WTC11 (cell line): Measurements from ENCODE around the gene NRXN3.

ENCODE experiments used
- CBFB ChIP-seq: sonication (generic); formaldehyde crosslinking; IDR thresholded peaks from 2 replicates; pipeline ENCODE4 v1.8.1; 2022; ENCODE audit warnings: mild to moderate bottlenecking, low read depth, missing genetic modification reagents
- ETV6 ChIP-seq: sonication (generic); formaldehyde crosslinking; IDR thresholded peaks from 2 replicates; pipeline ENCODE4 v1.8.1; 2022; ENCODE audit warnings: mild to moderate bottlenecking, missing genetic modification reagents
- HMGA2 ChIP-seq: fragments of 250-450 bp; sonication (Bioruptor Pico); IDR thresholded peaks from 2 replicates; pipeline ENCODE4 v1.4.0; 2021; ENCODE audit warnings: mild to moderate bottlenecking, moderate library complexity
- JAZF1 ChIP-seq: fragments of 250-450 bp; sonication (Bioruptor Pico); IDR thresholded peaks from 2 replicates; pipeline ENCODE4 v1.9.0; 2021; ENCODE audit warnings: moderate library complexity, mild to moderate bottlenecking, inconsistent platforms
- MXD4 ChIP-seq: fragments of 250-450 bp; sonication (Bioruptor Pico); IDR thresholded peaks from 2 replicates; pipeline ENCODE4 v1.8.0; 2021; ENCODE audit warnings: mild to moderate bottlenecking, moderate library complexity, borderline replicate concordance
- RELA ChIP-seq: sonication (generic); formaldehyde crosslinking; IDR thresholded peaks from 2 replicates; pipeline ENCODE4 v1.8.1; 2022; ENCODE audit warnings: missing genetic modification reagents, mild to moderate bottlenecking, borderline replicate concordance
- SMAD3 ChIP-seq: sonication (generic); formaldehyde crosslinking; IDR thresholded peaks from 2 replicates; pipeline ENCODE4 v1.8.0; 2022; ENCODE audit warnings: missing genetic modification reagents, mild to moderate bottlenecking, borderline replicate concordance
- SP1 ChIP-seq: sonication (generic); formaldehyde crosslinking; conservative IDR thresholded peaks from 2 replicates; pipeline ENCODE4 v1.8.1; 2022; ENCODE audit warnings: missing genetic modification reagents
- TF ChIP-seq, protein P1 (sequence below): sonication (generic); formaldehyde crosslinking; IDR thresholded peaks from 2 replicates; pipeline ENCODE4 v1.8.1; 2022; ENCODE audit warnings: low read depth, mild to moderate bottlenecking, moderate library complexity, missing genetic modification reagents, borderline replicate concordance
- TF ChIP-seq, protein P2 (sequence below): sonication (generic); formaldehyde crosslinking; IDR thresholded peaks from 2 replicates; pipeline ENCODE4 v1.8.0; 2022; ENCODE audit warnings: missing genetic modification reagents
- TF ChIP-seq, protein P3 (sequence below): fragments of 200-600 bp; IDR thresholded peaks from 2 replicates; pipeline ENCODE4 v1.8.0; 2022; ENCODE audit warnings: antibody characterized with exemption
- TF ChIP-seq, protein P4 (sequence below): sonication (generic); formaldehyde crosslinking; IDR thresholded peaks from 2 replicates; pipeline ENCODE4 v1.8.1; 2023; ENCODE audit warnings: mild to moderate bottlenecking, missing genetic modification reagents, moderate library complexity

DNA sequence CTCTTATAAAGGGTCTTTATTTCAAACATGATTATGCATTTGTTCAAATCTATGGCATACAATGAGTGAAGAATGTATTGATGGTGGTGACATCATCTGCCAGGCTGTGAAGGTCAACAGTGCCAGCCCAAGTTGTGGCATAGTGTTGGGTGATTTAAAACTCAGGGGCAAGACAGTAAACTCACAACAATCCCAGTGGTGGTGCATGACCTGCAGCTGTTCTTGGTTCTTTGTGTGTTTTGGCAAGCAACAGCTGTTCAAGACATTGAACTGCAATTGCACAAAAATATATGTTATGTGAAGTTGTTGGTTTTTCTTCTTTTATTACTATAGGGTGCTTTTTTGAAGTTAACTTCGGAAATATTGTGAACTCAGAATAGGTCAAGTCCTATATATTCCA lies 851.6 kb downstream of the NRXN3 start:
- TF ChIP-seq ETV6, result no peak
- no peak for TF ChIP-seq CBFB (CRISPR knock-in tag)
- TF ChIP-seq RELA (CRISPR knock-in tag), result no peak
- no peak for TF ChIP-seq HMGA2
- TF ChIP-seq, protein P1, sequence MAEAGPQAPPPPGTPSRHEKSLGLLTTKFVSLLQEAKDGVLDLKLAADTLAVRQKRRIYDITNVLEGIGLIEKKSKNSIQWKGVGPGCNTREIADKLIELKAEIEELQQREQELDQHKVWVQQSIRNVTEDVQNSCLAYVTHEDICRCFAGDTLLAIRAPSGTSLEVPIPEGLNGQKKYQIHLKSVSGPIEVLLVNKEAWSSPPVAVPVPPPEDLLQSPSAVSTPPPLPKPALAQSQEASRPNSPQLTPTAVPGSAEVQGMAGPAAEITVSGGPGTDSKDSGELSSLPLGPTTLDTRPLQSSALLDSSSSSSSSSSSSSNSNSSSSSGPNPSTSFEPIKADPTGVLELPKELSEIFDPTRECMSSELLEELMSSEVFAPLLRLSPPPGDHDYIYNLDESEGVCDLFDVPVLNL, result no peak
- TF ChIP-seq SMAD3 (CRISPR knock-in tag), result no peak
- TF ChIP-seq, protein P2, sequence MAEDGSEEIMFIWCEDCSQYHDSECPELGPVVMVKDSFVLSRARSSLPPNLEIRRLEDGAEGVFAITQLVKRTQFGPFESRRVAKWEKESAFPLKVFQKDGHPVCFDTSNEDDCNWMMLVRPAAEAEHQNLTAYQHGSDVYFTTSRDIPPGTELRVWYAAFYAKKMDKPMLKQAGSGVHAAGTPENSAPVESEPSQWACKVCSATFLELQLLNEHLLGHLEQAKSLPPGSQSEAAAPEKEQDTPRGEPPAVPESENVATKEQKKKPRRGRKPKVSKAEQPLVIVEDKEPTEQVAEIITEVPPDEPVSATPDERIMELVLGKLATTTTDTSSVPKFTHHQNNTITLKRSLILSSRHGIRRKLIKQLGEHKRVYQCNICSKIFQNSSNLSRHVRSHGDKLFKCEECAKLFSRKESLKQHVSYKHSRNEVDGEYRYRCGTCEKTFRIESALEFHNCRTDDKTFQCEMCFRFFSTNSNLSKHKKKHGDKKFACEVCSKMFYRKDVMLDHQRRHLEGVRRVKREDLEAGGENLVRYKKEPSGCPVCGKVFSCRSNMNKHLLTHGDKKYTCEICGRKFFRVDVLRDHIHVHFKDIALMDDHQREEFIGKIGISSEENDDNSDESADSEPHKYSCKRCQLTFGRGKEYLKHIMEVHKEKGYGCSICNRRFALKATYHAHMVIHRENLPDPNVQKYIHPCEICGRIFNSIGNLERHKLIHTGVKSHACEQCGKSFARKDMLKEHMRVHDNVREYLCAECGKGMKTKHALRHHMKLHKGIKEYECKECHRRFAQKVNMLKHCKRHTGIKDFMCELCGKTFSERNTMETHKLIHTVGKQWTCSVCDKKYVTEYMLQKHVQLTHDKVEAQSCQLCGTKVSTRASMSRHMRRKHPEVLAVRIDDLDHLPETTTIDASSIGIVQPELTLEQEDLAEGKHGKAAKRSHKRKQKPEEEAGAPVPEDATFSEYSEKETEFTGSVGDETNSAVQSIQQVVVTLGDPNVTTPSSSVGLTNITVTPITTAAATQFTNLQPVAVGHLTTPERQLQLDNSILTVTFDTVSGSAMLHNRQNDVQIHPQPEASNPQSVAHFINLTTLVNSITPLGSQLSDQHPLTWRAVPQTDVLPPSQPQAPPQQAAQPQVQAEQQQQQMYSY (CRISPR knock-in tag), result no peak
- no peak for TF ChIP-seq MXD4
- TF ChIP-seq SP1 (CRISPR knock-in tag), result no peak
- TF ChIP-seq, protein P3, sequence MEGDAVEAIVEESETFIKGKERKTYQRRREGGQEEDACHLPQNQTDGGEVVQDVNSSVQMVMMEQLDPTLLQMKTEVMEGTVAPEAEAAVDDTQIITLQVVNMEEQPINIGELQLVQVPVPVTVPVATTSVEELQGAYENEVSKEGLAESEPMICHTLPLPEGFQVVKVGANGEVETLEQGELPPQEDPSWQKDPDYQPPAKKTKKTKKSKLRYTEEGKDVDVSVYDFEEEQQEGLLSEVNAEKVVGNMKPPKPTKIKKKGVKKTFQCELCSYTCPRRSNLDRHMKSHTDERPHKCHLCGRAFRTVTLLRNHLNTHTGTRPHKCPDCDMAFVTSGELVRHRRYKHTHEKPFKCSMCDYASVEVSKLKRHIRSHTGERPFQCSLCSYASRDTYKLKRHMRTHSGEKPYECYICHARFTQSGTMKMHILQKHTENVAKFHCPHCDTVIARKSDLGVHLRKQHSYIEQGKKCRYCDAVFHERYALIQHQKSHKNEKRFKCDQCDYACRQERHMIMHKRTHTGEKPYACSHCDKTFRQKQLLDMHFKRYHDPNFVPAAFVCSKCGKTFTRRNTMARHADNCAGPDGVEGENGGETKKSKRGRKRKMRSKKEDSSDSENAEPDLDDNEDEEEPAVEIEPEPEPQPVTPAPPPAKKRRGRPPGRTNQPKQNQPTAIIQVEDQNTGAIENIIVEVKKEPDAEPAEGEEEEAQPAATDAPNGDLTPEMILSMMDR, result no peak
- TF ChIP-seq, protein P4, sequence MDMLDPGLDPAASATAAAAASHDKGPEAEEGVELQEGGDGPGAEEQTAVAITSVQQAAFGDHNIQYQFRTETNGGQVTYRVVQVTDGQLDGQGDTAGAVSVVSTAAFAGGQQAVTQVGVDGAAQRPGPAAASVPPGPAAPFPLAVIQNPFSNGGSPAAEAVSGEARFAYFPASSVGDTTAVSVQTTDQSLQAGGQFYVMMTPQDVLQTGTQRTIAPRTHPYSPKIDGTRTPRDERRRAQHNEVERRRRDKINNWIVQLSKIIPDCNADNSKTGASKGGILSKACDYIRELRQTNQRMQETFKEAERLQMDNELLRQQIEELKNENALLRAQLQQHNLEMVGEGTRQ, result no peak
- no peak for TF ChIP-seq JAZF1 (CRISPR knock-in tag)
